NCI-H2227 (cell line): ENCODE results near the gene DHX8.
A peak's percentile ranks its signal among the peaks of the same experiment; 100 is the strongest.

Experiments
- DNase-seq: peaks from one replicate; lab custom pipeline; 2025; ENCODE audit not compliant: unreplicated experiment; lab: John Stamatoyannopoulos, UW

The DHX8 gene

DNA sequence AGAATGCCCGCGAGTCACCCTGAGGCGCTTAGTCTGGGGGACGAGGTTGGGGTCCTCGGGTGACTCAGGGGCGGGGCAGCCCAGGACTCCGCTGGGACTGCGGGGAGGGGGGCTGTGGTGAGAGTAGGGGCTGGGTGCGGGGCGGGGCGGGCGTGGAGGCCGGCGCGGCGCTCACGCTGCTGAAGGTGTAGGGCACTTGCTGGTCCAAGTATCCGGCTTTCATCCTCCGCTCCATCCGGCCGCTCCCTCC is 61.5 kb downstream of the DHX8 start:
- peak; percentile 61 for DNase-seq

DNA sequence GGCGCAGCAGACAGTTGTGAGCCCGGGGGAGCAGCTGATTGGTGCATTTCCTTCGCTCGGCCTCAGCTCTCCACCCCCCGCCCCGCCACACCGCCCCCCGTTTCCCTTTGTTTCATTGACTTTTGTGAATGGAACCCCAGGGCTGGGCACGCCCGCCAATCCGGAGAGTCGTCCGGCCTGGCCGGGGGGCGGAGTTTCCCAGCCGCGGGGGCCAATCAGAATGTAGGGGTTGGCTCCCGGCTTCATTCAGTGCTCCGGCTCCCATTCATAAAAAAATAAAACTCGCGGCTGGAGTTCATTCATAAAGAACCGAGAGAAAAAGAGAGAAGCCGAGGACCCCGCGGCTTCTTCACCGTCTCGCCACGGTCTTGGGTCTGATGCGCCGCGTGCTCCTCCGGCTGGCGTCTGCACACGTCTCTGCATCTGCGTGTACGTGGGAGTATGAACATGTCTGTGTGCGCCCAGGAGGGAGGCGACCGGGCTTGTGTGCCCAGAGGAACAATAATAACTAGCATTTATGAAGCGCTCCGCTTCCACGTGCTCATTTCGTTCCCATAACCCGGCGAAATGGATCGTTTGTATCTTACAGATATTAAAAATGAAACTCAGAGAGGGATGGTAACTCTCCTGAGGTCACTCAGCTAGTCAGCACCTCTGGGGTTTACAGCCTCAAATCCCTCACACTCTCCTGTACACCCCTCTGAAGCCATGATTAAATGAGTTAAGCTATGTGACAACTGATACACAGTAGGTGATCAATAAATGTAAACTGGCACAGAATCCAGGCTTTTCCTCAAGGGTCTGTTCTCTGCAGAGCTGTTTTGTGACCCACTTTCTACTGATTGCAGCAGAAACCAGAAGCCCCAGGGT is 62.8 kb downstream of the DHX8 start, which contains the start of gene ETV4:
ETV4 (minus strand) TSS at position 22 of the 870 bp plus-strand sequence. CDS start 723 bp downstream, outside the sequence.
- DNase-seq, result peak; percentile 97

DNA sequence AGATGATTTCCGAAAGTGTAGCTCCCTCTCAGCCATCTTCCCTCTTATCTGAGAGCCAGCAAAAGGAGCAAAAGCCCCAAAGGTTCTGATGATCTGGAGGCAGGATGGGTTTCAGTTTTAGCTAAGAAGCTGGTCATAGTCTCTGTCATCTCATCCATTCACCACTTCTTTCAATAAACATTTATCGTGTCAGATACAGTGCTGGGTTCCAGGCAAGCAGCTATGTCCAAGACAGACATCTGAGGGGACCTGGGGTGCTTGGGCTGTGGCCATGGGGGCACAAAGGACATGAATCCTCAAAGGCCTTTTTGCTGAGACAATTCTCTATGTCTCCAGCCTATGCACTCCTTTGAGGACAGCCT is 63.4 kb downstream of the DHX8 start:
- no peak for DNase-seq

DNA sequence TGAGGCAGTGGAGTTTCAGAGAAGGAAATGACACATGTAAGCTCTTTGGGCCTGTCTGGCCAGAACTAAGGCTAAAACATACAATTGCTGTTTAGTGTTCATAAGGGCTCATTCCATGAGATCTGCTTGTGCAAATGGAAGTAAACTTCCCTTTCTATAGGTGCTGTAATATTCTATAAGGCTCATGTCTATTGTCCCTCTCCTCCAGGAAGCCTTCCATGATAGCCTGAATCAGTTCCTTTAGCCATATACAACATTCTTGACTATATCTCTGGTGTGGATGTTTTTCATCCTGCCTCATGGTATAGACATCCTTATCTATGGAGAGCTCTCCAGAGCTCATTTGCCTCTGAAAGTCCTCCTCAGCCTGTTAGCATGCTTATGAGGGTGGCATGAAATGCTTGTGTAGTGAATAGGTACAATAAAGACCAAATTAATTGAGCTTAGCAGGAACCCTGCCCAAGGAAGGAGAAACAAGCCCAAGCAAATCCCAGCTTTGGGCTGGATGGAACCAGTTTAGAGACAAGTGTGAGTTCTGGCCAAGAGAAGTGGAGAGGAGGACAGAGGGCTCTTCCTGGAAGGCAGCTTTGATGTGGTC is 64.0 kb downstream of the DHX8 start:
- no peak for DNase-seq

DNA sequence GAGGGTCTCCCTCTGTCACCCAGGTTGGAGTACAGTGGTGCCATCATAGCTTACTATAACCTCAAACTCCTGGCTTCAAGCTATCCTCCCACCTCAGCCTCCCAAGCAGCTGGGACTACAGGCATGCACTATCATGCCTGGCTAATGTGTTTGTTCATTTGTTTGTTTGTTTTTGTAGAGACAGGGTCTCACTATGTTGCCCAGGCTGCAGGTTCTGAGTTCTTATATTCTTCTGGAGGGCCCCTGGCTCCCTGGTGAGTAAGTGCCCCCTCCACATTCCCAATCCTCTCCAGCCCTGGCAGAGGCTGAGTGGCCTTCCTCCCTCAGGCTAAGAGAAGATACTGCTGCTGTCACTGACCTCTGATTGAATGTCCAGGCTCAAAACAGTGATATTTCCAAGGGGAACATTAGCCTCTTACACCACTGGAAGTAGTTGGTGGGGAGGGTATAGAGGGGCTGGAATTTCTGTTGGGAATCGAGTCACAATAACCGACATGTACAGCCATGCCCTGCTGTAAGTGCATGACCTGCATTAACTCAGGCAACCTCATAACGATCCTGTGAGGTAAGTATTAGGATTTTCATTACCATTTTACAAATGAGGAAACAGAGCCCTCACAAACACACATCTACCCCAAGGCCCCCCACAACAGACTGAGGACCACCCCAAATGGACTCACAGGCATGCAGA is 65.1 kb downstream of the DHX8 start:
- DNase-seq, result no peak

DNA sequence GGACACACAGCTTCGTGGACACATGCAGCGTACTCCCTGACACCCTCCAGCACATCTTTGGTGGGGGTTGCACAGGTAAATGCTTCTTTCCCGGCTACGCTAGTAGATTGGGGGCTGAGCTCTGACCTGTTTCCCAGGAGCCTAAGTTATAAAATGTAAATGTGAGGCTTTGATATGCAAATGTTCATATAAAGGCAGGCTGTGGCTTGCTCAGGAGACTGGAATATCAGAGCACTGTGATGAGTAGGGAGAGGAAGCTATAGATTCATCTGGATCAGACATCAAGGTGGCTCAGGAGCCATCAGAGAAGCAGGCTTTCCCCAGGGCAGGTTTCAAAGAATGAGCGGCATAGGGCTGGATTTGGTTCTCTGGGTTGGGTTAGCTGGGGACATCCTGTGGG is 65.7 kb downstream of the DHX8 start:
- no peak for DNase-seq

DNA sequence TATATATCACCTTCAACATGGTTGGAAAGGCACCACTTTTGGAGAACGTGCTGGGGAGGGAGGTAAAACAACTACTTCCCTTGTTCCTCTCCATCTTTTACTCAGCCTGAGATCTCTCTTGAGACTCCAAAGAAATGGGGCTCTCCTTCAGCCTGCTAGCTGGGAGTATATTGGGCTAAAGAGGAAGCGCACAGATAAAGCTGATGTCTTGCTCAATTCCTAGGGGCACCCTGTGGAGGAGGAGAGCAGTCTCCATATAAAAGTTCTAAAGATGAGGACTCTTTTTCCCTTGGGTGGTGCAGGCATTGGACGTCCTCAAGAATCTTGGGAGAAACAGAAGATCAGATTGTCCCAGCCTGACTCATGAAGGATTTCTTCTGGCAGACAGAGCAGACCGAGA is 67.0 kb downstream of the DHX8 start:
- no peak for DNase-seq

DNA sequence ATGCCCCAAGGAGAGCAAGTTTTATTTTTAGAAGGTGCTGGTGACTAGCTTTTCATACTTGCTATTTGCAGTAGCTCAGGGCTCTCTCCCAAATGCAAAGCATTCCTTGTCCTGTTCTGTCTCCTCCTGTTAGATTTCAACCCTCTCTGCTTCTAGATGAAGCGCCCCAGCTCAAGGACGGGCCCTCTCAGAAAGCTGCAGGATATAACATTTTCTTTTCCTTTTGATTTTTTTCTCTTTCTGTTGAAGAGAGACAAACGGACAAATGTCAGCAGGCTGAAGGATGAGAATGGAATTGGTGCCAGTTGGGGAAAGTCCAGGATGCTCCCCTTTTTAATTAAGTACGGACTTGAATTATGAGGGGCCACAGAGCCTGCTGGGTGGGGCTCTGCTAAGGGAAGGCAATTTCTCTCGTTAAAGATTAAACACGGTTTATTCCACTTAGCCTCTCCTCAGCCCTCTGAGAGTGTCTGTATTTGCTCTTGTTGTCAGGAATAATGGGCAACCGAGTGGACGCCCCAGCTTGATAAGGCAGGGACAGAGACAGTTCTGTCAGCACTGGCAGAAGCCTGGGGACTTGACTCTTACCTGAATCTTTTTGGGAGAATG is 68.6 kb downstream of the DHX8 start:
- no peak for DNase-seq

DNA sequence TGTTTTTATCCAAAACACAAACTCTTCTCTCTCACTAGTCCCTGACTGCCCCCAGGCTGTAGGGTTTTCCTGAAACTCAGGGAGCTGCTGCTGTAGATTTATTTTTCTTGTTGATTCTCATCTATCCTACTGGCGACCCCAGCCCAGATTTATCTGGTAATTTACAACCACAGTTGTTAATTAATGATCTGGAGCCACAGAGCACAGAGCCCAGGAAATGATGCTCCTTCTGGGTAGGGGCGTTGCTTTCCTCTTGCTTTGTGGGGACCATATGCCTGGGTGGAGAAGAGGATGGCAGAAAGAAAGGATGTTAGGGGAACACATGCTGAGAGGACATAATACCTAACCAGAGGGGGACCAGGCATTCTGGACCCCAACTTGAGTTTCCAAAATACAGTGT is 69.8 kb downstream of the DHX8 start:
- DNase-seq, result no peak

DNA sequence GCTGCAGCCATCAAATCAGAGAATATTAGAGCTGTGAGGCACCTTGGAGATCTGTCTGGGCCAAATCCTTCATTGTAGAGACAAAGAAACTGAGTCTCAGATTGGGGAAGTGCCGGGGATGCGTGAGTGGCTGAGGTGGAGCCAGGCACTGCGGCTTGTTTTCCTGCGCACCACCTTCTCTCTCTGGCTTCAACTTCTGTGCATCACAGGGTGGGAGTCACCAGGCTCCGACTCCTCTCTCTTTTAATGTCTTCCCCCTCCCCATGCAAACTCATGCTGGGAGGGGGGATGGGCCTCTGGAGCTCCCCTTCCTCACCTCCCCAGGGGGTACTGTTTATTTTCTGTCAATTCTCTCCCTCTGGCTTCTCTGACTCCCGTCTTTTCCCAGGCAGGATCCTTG is 71.1 kb downstream of the DHX8 start:
- DNase-seq, result no peak

DNA sequence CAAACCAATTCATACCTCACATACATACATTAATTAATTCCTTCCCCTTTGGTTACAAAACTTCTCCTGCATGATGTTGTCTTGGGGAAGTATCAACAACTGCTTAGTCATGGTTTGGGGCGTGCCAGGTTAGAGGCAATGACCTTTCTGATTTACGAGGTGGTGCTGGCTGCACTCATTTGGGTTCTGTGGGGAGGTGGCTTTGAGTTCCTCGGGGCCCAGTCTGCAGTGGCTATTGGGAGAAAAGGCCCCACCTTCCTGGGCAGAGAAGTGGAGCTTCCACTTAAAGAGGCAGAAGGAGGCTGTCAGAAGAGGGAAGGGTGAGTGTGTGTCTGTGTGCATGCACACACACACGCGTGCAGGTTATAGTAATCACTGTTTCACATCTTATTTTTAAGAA is 72.5 kb downstream of the DHX8 start:
- no peak for DNase-seq

DNA sequence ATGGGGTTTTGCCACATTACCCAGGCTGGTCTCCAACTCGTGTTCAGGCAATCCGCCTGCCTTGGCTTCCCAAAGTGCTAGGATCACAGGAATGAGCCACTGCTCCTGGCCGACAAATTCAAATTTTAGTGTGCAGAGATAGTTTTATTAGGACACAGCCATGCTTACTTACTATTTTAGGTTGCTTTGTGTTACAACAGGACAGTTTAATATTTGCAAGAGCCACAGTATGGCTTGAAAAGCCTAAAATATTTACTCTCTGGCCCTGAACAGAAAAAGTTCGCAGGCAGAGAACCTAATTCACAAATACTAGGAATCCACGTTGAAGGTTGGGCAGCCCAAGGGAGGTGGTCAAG is 75.0 kb downstream of the DHX8 start:
- DNase-seq, result no peak

DNA sequence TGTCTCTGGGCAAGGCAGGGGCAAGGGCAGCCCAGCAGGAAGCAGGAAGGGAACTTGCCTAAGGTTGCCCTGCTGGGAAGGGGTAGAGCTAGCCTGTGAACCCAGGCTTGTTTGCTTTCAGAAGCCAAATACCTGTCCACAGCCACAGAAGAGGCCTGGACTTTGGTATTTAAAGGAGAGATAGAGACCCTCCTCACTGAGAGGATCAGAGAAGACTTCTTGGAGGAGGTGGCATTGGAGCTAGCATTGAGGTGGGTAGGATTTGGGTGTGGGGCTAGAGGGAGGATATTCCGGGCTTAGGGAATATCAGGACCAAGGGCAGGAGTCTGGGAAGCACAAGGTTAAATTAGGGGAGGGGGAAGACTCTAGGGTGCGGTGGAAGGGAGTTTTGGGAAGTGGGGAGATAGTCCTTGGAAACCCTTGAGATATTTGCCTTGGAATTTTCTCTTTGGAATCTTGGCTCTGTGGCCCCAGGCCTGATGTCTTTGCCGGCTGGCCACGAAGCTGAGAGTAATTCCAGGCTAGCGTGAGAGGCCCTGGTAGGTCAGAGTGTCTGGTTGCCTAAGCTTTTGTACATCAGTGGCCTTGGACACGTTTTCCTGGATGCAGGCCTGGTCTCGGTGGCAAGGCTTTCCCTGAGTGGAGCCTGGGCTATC is 75.5 kb downstream of the DHX8 start:
- no peak for DNase-seq

DNA sequence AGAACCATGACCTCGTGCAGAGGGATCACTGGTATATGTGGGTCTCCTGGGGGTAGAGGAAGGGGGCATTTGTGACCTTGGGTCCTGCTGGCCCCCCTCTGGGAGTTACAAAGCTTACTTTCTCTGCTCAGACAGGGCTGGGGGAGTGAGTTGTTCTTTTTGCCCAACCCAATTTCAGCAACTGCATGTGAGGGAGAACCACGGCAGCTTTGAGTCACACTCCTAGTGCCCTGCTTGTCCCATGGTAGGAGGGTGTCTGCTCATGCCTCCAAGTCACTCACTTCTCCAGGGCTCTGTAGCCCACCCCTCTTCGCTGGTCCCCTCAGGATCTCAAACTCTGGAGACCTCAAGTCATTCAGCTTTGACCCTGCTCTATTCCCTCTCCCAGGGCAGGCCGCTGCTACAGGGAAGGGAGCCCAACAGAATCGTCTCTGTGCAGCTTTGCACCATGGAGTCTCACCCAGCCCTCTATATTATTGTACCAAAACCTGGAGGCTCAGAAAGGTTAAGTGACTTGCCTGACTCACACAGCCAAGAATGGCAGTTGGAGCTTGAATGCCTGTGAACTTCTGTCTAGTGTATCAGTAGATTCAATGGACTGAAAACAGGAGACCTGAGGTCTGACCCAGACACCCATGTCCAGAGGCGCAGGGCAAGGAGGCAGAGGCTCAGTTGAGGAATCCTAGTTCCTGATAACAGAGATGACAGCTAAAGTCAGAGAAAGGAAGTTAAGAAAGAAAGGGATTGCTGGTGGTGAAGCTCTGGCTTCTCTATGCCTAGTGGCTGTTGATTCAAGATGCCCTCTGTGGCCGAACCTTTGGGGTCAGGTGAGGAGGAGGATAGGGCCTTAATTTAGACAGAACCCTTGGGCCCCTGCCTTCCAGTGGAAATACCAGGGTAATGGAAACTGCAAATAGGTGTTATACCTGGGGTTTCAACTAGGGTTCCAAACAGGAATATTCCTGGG is 77.0 kb downstream of the DHX8 start:
- no peak for DNase-seq

DNA sequence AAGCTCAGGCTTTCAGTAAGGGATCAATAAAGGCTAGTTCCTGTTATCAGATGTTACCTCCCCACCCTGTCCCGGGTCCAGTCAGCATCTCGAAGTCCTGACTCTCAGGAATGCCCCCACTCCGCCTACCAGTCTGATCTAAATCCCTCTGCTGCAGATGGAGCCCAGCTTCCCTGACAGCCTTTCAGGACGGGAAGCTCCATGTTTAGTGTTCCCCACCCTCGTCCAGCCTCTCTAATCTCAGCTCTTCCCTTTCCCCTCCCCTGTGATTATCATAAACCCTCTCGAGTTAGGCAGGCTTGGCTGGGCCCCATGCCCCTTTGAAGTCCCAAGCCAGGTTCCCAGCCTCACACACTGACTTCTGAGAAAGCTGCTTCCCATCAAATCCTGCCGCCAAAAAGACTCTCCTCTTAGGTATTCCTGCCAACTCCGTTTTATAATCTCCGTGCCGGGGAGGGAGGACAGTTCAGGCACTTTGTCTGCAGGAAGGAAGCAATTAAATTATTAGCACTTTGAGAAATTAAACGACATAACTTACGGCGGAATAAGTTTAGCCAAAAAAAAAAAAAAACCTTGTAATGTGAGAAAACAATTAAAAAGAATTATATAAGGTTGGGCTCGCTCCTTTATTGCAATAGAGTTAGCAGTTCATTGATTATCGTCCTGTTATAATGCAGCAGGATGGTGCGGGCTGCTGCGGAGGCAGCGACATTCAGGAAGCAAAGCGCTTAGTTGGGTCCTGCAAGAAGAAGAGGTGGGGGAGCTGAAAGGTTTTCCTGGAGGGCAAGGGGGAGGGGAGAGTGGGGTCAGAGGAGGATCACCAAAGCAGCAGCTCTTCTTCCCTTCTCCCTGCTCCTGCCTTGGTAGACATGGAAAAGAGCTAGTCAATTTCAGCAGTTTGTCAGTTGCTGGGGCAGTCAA is 79.2 kb downstream of the DHX8 start:
- DNase-seq, result peak; percentile 39

DNA sequence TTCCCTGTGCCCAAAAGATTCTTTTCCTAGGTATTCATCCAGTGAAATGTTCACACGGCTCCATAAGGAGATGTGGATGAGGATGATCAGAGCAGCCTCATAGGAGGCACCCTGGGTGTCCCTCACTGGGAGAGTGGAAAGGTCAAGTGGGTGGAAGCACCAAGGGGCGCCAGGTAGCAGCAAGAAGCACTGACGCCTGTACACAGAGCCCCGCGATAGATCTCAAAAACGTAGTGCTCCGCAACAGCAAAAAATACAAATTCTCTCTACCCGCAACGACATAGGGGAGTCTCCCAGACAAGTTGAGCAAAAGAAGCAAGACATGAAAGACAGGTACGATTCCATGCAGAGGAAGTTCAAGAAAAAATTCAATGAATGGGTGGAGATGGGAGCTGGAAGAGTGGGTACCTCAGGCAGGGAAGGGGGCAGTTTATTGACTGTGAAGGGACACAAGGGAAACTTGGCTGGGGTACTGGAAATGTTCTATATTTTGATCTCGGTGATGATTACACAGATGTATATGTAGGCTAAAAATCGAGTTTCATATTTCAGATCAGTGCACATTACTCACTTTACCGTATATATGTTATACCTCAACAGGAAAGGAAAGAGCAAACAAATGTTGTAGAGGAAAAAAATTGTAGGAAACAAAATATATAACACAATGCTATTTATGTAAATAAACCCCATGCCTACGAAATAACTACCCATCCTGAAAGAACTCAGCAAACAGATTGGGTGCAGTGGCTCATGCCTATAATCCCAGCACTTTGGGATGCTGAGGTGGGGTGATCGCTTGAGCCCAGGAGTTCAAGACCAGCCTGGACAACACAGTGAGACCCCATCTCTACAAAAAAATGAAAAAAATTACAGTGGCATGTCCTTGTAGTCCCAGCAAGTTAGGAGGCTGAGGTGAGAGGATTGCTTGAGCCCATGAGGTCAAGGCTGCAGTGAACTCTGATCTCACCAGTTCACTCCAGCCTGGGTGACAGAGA is 80.1 kb downstream of the DHX8 start:
- DNase-seq, result no peak

DNA sequence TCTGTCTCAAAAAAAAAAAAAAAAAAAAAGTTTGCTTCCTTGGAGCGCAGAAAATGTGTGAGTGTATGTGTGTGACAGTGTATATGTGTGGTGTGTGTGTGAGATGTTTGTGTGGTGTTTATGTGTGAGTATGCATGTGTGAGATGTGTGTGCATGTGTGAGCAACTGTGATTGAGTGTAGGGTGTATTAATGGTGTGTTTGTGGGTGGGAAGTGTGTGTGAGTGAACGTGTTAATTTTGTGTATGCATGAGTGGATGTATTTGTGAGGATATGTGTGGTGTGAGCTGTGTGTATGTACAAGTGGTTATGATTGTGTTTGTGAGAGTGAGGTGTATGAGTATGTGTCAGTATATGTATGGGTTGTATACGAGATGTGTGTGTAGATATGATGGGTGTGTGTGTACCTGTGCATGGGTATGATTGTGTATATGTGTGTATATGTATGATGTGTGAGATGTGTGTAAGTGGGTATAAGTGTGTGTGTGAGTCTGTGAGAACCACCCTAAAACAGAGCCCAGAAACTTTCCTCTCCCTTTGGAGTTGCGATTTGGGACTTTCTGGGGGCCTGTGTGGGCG is 84.8 kb downstream of the DHX8 start:
- DNase-seq, result no peak

DNA sequence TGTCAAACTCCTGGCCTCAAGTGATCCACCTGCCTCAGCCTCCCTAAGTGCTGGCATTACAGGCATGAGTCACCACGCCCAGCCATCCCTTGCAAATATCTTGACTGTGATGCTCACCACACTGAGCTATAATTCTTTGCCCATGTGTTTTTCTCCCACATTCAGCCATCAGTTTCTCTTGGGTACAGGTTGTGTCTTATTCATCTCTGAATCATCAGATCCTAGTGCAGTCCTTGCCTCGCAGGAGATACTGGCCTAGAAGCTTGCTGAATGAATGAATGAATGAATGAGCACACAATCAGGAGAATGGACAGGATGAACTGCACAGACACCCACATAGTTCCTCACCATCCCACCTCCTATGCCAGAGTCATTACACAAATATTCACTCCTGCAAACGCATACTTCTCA is 86.7 kb downstream of the DHX8 start:
- no peak for DNase-seq
